Sigmoid colon (tissue), 7 donors: ENCODE results near the gene AFF4. TPM values are rescaled to one million over a fixed set of nuclear protein-coding genes. Genes with fewer than 3 reads are reported as not detected.

Experiments used
- DNase-seq: peaks from one replicate; pipeline ENCODE4 v3.0.0-alpha.2; 2019
- H3K27ac ChIP-seq, 4 donors: fragments of 200-600 bp; sonication (generic); one replicate each; pipeline ENCODE4 v1.5.1; 2016 to 2019; ENCODE audit warnings: mild to moderate bottlenecking in 1 of 4
- H3K27me3 ChIP-seq, 3 donors: fragments of 200-600 bp; sonication (generic); one replicate each; pipeline ENCODE4 v1.5.1; 2019; ENCODE audit warnings: mild to moderate bottlenecking in 1 of 3
- H3K36me3 ChIP-seq, 4 donors: fragments of 200-600 bp; sonication (generic); one replicate each; pipeline ENCODE4 v1.5.1; 2016 to 2019
- H3K4me1 ChIP-seq, 4 donors: fragments of 200-600 bp; sonication (generic); one replicate each; pipeline ENCODE4 v1.5.1; 2017 to 2019
- H3K4me3 ChIP-seq, 4 donors: fragments of 200-600 bp; sonication (generic); one replicate each; pipeline ENCODE4 v1.5.1; 2017 to 2019; ENCODE audit warnings: mild to moderate bottlenecking in 2 of 4, moderate library complexity in 1 of 4
- H3K9me3 ChIP-seq, 4 donors: fragments of 200-600 bp in 3 of 4; sonication (generic) in 3 of 4; one replicate each; pipeline versions ENCODE4 v1.5.1 to v1.6.1; 2013 to 2019
- EP300 ChIP-seq, 4 donors: sonication (generic); formaldehyde crosslinking; IDR thresholded peaks; one replicate each; pipeline ENCODE4 v1.6.1; 2017; ENCODE audit warnings: antibody characterized with exemption in 4 of 4
- POLR2A ChIP-seq, 2 donors: fragments of 450-650 bp; IDR thresholded peaks; one replicate each; pipeline ENCODE4 v1.6.1; 2016; ENCODE audit warnings: antibody characterized with exemption in 2 of 2, mild to moderate bottlenecking in 2 of 2, moderate library complexity in 2 of 2
- POLR2AphosphoS5 ChIP-seq, 4 donors: sonication (generic); formaldehyde crosslinking; IDR thresholded peaks; one replicate each; pipeline ENCODE4 v1.6.1; 2017; ENCODE audit warnings: antibody characterized with exemption in 4 of 4
- WGBS, 2 donors: extraction: QIAGEN DNeasy Blood & Tissue Kit; methylation state at CpG; one replicate each; pipeline ENCODE4 v1.1.7; 2013; 5-methylcytosine and 5-hydroxymethylcytosine counted together
- intact Hi-C: fragments of 100-400 bp; cut with DNase I; formaldehyde crosslinking; loops from one replicate; pipeline ENCODE4 v1.15.1; 2023
- polyA plus RNA-seq, 3 donors: library from polyadenylated mRNA; stranded (reverse); fragments of 200-250 nt; gene quantifications; one replicate each; pipeline ENCODE4 v1.2.3, GENCODE V29; 2013
- total RNA-seq, 4 donors: library from RNA; depleted of rRNA; stranded (reverse); fragments of >200 nt; gene quantifications; one replicate each; pipeline ENCODE4 v1.1.0, GENCODE V29; 2016
- TF ChIP-seq, protein P1 (sequence below), 4 experiments: fragments of 450-650 bp in 3 of 4; fragments of 200-600 bp in 1 of 4; IDR thresholded peaks; one replicate each; pipeline ENCODE4 v1.5.1; 2016 to 2019; ENCODE audit warnings: antibody characterized with exemption in 4 of 4, mild to moderate bottlenecking in 3 of 4, moderate library complexity in 2 of 4
- donor health status: healthy with polysubstance abuse.
- donor health status: Bipolar disorder and iron deficiency.
- donor health status: healthy.

Gene AFF4
- total and polyA plus RNA-seq, 7 donors: 9.0 to 74.0 (median 52.4) TPM

DNA sequence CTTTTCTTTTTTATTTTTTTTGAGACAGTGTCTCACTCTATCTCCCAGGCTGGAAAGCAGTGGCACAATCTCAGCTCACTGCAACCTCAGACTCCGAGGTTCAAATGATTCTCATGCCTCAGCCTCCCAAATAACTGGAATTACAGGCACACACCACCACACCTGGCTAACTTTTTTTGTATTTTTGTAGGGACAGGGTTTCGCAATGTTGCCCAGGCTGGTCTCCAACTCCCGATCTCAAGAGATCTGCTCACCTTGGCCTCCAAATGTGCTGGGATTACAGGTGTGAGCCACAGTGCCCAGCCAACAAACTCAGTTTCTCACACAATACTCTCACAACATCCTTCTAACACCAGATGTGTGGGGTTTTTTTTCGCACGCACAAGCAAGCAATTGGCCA, 22.1 kb downstream of the AFF4 start:
- Histone ChIP-seq H3K36me3 (peaks cover 0 to 4% (median 0%) of the 10 kb centered on the region in 4 donors), H3K4me1 (peaks cover 0 to 25% (median 18%) of the 10 kb centered on the region in 4 donors), H3K4me3 (no peak overlapping the region), H3K9me3 (no peaks in the 10 kb centered on the region), H3K27me3 (no peaks in the 10 kb centered on the region), H3K27ac (no peak overlapping the region)
- intact Hi-C loops: no loop called here
- DNase-seq: no peak
- TF ChIP-seq POLR2AphosphoS5 (IDR thresholded peaks at IDR 0.05) (no peak), POLR2A (IDR thresholded peaks at IDR 0.05) (no peak)
- WGBS, 2 donors: 95 to 98% methylated on average over 5 of the region's 5 CpGs

DNA sequence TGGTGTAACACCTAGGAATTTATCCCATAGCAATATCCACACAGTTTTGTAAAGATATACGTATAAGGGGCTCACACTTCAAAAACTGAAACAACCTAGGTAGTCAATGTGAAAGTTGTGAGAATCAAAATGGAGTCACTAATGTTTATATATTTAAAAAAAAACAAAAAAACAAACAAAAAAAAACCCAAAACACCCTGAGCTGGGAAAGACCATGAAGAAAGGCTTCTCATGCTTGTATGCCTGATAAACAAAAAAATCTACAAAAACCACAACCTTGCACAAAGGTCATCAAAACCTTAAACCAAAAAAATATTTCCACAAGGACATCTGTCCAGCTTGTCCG, 35.4 kb downstream of the AFF4 start:
- TF ChIP-seq, protein P1, sequence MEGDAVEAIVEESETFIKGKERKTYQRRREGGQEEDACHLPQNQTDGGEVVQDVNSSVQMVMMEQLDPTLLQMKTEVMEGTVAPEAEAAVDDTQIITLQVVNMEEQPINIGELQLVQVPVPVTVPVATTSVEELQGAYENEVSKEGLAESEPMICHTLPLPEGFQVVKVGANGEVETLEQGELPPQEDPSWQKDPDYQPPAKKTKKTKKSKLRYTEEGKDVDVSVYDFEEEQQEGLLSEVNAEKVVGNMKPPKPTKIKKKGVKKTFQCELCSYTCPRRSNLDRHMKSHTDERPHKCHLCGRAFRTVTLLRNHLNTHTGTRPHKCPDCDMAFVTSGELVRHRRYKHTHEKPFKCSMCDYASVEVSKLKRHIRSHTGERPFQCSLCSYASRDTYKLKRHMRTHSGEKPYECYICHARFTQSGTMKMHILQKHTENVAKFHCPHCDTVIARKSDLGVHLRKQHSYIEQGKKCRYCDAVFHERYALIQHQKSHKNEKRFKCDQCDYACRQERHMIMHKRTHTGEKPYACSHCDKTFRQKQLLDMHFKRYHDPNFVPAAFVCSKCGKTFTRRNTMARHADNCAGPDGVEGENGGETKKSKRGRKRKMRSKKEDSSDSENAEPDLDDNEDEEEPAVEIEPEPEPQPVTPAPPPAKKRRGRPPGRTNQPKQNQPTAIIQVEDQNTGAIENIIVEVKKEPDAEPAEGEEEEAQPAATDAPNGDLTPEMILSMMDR (IDR thresholded peaks at IDR 0.05): no peak
- TF ChIP-seq POLR2AphosphoS5 (IDR thresholded peaks at IDR 0.05): no peak
- TF ChIP-seq EP300 (IDR thresholded peaks at IDR 0.05): no peak
- no peak for TF ChIP-seq POLR2A (IDR thresholded peaks at IDR 0.05)
- Histone ChIP-seq H3K4me1 (no peaks in the 10 kb centered on the region), H3K27ac (no peak overlapping the region), H3K36me3 (peaks cover 3 to 89% (median 17%) of the 10 kb centered on the region in 4 donors), H3K27me3 (no peaks in the 10 kb centered on the region), H3K4me3 (no peak overlapping the region), H3K9me3 (no peaks in the 10 kb centered on the region)
- DNase-seq: no peak
- intact Hi-C loops: no loop called here
- 75 to 90% methylated on average over 2 of the region's 2 CpGs for WGBS, 2 donors

DNA sequence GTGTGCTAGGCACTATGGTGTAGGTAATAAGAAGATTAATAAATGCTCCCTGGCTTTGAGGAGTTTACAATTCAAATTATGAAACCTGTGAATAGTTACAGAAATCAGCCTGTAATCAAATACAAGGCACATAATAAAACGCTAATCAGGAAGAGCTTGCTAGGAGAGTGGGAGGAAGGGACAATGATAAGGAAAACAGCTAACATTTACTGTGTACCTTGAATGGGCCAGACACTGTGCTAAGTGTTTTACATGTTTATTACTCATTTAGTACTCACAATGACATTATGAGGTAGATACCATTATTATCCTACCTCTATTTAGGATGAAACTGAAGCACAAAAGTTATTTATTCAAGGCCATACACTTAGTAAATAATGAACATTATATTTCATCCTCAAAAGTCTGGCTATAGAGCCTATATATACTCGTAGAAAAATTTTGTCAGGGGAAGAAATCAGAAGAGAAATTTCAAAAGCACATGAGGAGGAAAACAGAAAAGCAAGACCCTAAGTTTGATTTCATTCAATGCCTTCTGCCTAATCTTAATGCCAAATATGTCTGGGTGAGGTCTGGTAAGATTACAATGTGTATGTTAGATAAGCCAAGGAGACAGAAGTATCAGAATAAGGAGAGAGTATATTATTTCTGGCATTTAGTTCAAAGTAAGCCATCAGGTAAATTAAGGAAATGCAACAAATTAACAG, 35.9 kb downstream of the AFF4 start:
- Histone ChIP-seq H3K36me3 (peaks cover 3 to 89% (median 20%) of the 10 kb centered on the region in 4 donors), H3K9me3 (no peaks in the 10 kb centered on the region), H3K4me3 (no peak overlapping the region), H3K4me1 (no peaks in the 10 kb centered on the region), H3K27me3 (no peaks in the 10 kb centered on the region), H3K27ac (no peak overlapping the region)
- intact Hi-C loops: no loop called here
- DNase-seq: no peak
- 25 to 68% methylated on average over 2 of the region's 2 CpGs for WGBS, 2 donors
- TF ChIP-seq POLR2AphosphoS5 (IDR thresholded peaks at IDR 0.05) (no peak), POLR2A (IDR thresholded peaks at IDR 0.05) (no peak), EP300 (IDR thresholded peaks at IDR 0.05) (no peak)
- TF ChIP-seq, protein P1 (IDR thresholded peaks at IDR 0.05): no peak

DNA sequence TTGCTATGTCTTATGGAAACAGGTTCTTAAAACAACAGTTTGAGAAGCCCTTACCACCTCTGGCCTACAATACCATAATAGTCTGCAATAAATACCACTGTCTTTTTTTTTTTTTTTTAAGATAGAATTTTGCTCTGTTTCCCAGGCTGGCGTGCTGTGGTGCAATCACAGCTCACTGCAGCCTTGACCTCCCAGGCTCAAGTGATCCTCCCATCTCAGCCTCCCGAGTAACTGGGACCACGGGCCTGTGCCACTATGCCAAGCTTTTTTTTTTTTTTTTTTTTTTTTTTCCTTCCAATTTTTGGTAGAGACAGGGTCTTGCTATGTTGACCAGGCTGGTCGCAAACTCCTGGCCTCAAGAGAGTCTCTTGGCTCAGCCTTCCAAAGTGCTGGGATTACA, 37.0 kb downstream of the AFF4 start:
- H3K27me3 ChIP-seq: no peaks in the 10 kb centered on the region
- H3K27ac ChIP-seq: no peak overlapping the region
- intact Hi-C loops: no loop called here
- TF ChIP-seq POLR2AphosphoS5 (IDR thresholded peaks at IDR 0.05) (no peak), EP300 (IDR thresholded peaks at IDR 0.05) (no peak), POLR2A (IDR thresholded peaks at IDR 0.05) (no peak)
- TF ChIP-seq, protein P1 (IDR thresholded peaks at IDR 0.05): no peak
- WGBS, 2 donors: 91 to 95% methylated on average over 4 of the region's 4 CpGs
- H3K9me3 ChIP-seq: no peaks in the 10 kb centered on the region
- H3K4me3 ChIP-seq: no peak overlapping the region
- no peaks in the 10 kb centered on the region for H3K4me1 ChIP-seq
- H3K36me3 ChIP-seq: peaks cover 3 to 89% (median 25%) of the 10 kb centered on the region in 4 donors
- no peak for DNase-seq

DNA sequence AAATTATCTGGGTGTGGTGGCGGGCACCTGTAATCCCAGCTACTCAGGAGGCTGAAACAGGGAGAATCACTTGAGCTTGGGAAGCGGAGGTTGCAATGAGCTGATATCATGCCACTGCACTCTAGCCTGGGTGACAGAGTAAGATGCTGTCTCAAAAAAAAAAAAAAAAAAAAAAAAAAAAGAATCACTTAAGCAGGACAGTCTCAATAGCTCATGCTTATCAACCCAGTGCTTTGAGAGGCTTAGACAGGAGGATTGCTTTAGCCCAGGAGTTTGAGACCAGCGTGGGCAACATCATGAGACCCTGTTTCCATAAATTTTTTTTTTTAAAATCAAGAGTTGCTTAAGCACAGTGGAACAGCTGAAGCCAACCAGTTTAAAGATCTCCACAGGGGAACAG, 47.3 kb downstream of the AFF4 start:
- peaks cover 5 to 51% (median 12%) of the 10 kb centered on the region in 4 donors for H3K36me3 ChIP-seq
- no peaks in the 10 kb centered on the region for H3K4me1 ChIP-seq
- DNase-seq: no peak
- H3K27ac ChIP-seq: no peak overlapping the region
- WGBS, 2 donors: 96 to 98% methylated on average over 3 of the region's 3 CpGs
- no peaks in the 10 kb centered on the region for H3K27me3 ChIP-seq
- intact Hi-C loops: no loop called here
- TF ChIP-seq, protein P1 (IDR thresholded peaks at IDR 0.05): no peak
- TF ChIP-seq POLR2AphosphoS5 (IDR thresholded peaks at IDR 0.05) (no peak), EP300 (IDR thresholded peaks at IDR 0.05) (no peak), POLR2A (IDR thresholded peaks at IDR 0.05) (no peak)
- H3K4me3 ChIP-seq: no peak overlapping the region
- no peaks in the 10 kb centered on the region for H3K9me3 ChIP-seq
